Activated CD4-positive, alpha-beta T cell treated with anti-CD3 and anti-CD28 coated beads, Interleukin-2, amount 50 U/mL, for 48 hours (primary cell): ENCODE data around the gene PLEKHG1.
A peak's percentile ranks its signal among the peaks of the same experiment; 100 is the strongest.

Source experiments
- DNase-seq, 2 experiments: peaks; one replicate each; pipeline ENCODE4 v3.0.0-alpha.2; 2020

Gene PLEKHG1

DNA sequence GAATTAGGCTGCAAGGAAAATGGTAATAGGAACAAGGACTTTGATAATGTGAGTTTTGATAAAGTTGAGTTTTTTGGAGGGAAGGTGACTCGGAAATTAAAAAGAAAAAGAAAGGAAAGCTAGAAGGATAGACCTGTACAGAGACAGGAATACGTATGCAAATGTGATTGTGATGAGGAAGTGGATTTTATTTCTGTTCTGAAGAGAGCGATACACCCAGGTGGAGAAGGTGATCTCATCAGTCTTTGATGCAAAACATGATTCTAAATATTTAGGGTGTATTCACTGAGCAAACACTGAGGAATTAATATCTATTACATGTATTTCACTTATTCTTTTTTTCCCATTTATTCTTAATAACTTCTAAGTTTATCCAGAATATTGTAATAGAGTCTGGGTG, 9.2 kb upstream of the PLEKHG1 start:
- no peak for DNase-seq

DNA sequence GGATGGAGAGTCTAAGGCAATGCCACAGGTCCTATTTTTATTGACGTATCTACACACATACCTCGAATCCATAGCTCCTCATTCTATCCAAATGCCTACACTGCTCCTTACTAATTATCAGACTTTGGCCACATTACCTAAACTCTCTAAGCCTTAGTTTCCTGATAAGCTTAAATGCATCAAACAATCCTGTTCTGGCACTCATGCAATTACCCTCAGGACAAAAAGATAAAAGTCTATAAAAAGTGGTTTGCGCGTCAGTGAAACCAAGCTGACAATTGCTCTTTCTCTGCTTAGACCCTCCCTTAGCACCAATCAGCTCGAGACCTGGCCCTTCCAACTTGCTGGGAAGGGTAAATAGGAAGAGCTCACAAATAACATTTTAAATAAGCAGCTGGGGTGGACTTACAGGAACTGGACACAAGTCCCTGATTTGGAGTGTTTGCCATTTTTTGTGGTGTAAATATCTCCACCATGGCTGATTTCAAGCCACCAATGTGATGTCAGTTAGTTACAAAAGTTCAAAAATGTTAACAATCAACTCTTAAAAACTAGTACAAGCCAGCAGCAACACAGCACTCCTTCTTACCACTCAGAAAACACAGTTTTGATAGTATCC, 7.2 kb upstream of the PLEKHG1 start:
- no peak for DNase-seq

DNA sequence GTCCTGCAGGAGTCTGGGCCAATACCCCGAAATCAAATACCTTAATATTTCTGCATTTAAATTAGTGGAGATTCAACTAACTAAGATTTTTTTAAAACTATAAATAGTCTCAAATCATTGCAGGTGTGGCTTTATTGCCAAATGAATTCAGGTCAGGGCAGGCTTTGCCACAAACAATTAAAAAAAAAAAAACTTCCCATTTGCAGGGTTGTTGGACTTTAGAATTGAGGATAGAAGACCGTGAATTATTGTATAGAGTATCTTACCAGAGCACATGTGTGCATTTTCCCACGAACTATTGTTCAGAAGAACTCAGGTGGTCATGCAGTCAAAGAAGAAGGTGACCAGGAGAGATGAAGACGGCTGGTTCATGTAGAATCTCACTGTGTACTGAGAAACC, 6.6 kb upstream of the PLEKHG1 start:
- no peak for DNase-seq

DNA sequence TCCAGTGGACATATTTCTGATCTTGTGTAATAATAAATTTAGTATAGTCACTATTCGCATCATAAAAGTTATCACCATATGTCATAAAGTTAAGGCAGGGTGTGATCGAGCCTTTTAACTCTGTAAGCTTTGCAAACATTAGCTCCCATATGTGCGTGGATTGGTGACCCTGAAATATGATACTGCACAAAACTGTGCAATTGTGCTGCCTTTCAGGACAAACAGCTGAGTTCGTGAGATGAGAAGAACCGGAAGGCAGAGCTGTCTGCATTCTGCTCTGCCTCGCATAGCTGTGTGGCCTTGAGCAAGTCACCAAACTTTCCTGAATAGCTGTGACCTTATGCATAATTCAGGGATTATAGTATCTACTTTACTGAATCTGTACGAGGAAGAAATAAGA, 3.2 kb upstream of the PLEKHG1 start:
- no peak for DNase-seq

DNA sequence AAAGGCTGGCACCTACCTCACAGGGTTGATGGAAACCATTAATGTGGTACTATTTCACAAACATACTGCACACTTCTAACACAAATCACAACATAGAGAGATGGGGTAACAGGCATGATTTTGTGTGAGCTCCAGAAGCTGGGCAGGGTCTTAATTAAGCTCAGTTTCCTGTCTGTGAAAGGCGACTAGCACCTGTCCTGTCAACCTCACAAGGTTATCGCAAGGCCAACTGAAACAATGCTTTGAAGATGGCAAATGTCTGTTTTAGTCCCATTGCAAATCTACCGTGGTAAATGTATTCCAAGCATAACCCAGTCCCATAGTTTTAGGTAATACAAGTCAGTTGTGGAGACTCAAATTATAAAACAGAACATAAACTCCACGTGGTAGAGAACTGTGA, 1.3 kb upstream of the PLEKHG1 start:
- DNase-seq: no peak

DNA sequence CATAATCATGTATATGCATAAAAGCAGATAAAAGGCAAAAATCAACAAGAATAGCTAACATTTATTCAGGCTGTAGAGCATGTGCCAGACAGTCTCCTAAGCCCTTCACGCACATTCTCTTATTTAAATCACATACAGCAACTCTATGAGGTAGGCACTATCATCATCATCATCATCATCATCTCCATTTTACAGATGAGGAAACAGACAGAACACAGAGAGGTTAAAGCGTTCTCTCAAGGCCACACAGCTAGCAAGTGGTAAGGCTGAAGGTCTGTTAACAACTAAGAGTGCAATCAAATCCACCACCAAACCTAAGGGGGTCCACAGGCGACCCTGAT, 857 bp upstream of the PLEKHG1 start:
- no peak for DNase-seq

DNA sequence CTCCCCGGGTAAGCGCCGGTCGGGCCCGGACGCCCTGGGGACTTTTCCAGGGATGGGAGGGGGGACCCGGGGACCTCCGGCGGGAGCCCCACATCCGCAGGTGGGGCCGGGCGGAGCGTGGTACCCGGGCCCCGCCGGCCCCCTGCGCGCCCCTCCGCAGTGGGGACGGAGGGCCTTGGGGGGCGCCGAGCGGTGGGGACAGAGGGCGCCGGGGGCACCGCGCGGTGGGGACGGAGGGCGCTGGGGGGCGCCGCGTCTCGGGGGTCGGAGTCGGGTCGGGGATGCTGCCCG, 270 bp downstream of the PLEKHG1 start:
- no peak for DNase-seq

DNA sequence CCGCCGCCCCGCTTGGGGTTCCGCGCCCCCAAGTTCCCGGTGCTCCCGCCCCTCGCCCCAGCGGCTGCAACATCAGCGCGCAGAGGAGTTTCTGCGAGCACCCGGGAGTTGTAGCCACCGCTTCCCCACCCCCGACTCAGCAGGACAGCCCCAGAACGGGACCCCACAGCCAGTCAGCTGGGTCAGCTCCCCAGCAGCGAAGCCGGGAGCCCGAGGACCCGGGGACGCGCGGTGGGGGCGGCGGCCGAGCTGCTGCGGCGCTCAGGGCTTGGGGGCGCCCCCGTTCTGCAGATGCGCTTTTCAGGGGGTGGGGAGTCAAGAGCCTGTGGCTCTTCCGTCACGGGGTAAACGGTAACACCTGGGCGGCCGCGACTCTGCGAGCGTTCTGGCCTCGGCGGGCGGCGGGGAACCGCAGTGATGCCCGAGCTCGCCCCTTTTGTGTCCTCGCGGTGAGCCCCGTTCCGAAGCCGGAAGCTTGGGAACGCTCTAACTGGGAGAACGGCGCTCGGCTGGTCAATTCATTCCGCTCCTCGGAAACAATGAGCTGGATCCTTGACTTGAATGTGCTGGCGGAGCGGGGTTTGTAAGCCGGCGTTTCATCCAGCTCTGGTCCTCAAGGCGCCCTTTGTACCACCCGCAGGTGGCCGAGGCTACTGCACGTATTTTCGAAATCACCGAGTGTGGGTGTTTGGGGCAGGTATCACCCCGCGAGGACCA, 774 bp downstream of the PLEKHG1 start:
- peak; percentile 73 to 81 for DNase-seq

DNA sequence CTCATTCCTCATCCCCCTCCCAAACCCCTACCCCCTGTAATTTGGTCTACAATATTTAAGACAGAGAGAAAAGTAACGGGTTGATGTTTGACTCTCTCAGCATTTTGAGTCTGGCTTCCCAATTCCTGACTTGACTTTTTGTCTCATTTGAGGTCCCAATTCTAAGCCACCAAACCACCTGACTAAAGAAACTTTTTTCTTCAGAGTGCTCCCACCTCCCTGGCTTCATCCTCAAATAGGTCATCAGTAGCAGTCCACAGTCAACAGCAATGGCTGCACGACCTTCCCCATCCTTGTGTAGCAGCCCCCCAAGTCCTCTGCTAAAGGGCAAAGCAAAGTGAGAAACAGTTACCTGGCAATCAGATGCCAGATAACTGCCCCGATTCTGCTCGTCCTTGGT, 1.8 kb downstream of the PLEKHG1 start:
- DNase-seq: no peak

DNA sequence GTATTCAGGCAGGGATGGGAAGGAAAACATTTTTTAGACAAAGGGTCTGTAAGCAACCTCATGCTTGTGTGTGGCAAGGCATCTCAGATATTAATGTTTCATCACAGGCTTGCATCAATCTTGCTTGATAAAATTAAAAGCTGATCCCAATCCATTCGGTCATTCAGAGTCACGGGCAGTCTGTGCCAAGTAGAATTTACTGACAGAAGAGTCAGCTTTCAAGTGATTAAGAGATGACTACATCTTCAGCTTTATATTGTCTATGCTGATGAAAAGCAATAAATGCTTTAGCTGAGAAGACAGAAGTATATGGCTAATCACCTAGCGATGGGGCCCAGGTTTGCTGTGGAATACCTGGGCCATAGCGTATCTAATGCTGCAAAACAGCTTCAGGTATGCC, 3.5 kb downstream of the PLEKHG1 start:
- DNase-seq: no peak

DNA sequence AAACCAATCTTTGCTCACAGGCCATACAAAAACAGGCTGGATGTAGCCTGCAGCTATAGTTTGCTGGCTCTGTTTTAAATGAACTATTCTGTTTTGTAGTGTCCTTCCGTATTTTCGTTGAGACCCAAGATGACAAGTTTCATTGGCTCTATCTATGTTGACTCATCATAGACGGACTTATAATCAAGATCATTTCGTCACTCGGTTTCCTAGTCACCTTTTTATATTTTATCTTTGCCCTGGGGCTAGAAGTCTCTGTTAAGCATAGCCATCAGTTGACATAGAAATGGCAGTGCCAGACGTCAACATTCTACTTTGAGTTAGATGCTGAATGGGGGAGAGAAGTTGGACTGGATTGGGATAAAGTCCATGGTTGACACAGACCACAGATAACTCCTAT, 4.8 kb downstream of the PLEKHG1 start:
- no peak for DNase-seq

DNA sequence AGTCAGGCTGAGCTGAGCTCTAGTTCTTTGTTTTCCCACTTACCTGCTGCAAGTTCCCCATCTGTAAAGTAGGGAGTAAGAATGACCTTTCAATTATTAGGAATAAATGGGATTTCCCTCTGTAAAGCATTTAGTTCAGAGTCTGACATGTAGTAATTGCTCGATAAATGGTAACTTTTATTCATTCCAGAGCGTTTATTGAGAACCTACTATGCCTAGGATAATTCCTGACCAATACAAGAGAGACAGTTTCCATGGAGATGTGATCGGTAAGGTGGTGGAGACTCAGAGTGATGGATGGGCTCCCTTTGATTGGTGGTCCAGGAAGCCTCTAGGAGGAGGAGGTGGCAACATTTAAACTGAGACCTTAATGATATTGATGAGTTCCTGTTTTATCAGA, 5.6 kb downstream of the PLEKHG1 start:
- DNase-seq: no peak

DNA sequence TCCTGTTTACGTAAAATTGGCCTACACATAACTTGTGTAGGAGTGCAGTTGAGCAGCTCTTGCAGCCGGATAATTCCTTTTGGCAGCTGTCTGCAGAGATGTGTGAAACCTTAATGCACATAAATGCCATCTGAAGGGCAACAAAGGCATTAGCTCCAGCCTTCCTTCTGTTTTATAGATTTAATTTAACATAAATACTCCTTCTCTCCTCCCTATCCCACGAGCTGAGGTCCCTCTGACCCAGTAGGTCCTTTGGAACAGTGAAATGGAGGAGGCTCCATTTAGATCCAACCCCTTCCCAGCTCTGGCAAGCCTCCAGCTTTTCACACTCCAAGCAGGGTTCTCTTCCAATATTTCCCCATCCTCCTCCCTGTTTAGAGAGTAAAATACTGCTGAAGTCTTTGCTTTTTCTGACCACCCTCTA, 6.5 kb downstream of the PLEKHG1 start:
- DNase-seq: no peak

DNA sequence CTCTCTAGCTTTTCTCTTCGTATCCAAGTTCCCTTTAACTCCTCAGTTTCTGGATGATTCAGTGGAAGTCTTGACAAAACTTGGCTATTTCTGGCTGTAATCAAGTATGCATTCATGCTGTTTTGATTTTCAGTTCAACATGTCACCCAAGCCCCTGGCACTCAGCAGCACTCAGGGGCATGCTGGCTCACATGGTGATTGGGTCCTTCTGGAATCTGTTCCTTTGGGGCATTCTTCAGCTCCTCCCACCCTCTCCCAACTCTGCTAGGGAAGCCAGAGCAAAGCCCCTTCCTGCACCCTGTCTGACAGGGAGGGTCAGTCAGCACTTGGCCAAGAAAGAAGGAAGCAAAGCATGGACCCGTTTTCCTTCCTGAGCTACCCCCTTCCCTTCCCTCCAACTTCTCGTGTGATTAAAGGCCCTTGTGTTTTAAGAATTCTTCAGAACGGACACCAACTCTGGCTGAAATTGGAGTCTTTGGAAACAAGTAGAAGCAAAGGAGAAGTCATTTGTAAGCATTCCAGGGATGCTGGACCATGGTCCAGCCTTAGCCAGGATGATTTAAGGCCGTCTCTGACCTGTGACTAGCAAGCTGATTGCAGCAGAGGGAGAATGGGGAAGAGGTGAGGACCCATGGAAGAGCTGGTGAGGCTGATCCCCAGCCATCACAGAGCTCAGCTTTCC, 7.1 kb downstream of the PLEKHG1 start:
- DNase-seq: no peak

DNA sequence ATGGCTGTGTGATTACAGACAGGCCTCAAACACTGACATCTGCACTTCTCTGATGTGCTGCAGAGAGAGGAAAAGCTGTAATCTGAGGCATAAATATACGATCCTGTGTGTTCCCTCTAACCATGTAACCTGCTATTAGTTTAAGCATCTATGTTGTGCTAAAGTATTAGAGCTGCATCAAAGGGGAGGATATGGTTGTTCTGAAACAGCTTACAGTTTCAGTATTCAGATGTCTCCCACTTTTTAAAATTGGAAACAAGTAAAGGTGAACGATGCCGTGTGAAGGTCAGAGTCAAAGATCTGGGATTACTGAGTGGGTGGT, 7.6 kb downstream of the PLEKHG1 start:
- DNase-seq: no peak

DNA sequence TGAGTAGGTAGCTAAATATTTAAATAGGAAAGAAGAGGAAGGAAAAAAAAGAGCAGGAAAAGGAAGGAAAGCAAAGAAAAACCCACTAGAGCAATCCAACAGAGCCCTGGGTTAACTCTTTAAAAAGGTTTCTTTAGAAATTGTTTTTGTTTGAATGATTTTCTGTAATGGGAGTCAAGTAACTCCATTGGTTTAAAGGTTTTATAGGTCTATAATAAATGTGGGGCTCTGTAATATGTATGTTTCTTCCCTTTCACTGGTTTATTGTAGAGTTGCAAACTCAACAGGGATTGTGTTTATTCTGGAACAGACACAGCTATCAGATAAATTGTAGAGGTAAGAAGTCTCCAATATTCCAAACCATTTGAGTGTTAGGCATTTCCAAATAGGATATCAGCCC, 10.9 kb downstream of the PLEKHG1 start:
- no peak for DNase-seq

DNA sequence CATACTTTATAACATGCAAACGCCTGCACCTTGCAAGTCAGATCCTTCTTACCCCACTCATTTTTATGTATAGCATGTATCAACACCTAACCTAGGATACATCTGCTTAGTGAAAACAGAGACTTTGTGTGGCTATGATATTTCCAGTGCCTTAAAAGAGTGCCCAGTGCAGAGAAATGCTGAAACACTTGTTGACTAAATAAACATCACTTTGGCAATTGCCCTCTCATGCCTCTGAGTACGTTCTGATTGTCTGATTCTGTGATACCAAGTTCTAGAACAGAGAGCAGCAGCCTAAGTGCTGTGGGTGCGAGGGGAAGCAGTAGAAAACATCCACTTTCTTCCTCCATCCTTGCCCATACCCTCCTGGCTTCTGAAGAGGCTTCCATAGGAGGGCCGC, 13.6 kb downstream of the PLEKHG1 start:
- no peak for DNase-seq

DNA sequence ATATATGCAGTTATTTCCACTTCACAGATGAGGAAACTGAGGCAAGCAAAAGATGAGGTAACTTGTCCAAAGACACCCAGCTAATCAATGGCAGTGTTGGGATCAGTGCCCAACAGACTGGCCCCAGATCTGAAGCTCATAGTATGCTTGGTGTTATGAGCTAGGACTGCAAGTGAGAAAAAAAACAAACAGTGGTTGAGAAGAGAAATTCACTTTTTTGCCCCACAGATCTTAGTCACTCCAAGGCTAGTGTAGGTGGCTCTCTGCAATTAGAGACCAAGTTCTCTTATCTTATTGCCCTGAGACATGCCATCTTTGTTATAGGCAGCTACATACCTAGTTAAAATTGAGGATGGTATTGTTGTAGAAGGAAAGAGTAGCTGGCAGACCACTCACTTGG, 16.3 kb downstream of the PLEKHG1 start:
- DNase-seq: no peak

DNA sequence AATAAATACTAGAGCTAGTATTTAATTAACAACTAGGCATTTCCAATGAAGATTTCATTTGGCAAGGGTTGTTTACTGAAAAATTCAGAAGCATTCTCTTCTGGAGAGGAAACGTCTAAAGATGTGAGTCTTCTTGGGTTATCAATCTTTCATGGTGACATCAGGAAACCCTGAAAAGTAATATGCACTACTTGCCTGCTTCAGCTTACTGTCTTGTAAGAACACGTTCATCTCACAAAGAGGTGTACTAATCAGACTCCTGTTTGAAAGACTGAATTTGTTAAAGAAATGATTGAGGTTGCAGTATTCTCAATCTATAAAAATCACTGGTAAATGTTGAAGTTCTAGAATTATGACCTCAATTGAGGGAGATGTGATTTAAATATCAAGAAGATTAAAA, 16.9 kb downstream of the PLEKHG1 start:
- DNase-seq: no peak

DNA sequence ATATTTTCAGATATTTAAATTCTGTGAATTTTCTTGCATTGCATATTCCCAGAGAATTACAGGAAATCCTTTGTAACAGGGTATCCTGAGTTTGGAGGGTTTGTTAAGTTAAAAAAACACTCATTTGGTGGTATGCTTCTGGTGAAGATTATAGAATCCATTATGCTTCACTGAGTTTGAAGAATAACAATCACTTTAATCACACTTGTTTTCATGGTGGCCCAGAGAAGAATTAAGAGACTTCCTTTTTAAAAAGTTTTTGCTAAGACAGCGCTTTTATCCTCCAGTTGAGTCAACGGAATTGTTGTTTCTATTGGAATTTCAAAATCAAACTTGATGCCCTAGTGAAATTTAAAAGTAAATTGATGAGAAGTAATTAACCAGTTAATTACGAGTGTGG, 17.4 kb downstream of the PLEKHG1 start:
- no peak for DNase-seq

DNA sequence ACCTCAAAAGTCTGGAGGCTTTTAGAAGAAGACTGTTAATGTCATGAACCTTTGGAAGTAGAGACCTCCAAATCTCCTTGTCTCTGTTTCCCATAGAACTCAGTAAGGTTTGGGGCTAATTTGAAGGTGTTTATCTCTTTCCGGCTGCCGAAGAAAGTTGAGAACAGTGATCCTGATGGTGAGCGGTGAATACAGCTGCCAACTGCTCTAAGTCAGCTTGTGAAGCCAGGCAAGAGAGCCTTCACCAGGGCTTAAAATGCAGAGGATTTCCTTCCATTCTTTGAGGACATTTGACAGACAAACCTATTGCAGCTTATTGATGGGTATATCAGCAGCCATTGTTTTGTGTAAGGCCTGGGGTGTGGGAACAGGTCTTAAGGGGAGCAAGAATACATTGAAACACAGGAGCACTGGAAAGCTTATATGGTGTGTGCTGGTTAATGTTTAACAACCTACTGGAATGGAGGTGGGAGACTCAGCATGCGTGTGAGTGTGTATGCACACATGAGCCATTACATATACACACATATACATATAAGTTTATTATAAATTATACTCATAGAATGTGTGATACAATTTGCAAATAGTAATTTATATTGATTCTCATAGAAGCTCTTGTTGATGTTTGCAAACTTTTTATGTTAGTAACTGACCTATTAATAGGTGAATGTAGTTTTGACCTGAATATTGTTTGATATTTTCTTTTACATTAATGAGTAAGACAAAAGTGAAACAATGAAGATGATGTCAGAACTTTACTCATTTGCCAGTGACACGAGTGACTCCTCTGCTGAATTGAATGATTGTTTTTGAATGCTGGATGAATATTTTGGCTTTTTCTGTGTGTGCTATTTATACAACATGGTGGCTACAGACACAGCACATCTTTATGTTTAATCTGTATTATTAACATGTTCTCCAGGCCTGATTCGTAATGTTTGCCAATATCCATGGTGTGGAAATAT, 18.1 kb downstream of the PLEKHG1 start:
- DNase-seq: no peak

DNA sequence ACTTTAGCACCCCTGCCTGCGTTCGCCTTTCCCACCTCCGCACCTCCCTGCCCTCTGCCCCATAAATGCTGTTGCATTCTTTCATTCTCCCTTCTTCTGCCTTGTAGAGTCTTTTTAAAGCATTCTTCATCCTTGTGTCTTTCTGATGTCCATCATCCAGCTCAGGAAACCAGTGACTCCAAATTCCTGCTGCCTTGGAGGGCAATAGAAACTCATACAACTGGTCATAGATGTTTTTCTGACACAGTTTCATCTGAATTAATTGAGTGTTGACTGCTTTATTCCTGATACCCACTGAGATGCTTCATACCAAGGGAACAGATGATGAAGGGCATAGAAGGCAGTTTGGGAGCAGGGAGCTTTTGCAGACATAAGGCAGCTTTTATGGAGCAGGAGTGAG, 19.6 kb downstream of the PLEKHG1 start:
- no peak for DNase-seq

DNA sequence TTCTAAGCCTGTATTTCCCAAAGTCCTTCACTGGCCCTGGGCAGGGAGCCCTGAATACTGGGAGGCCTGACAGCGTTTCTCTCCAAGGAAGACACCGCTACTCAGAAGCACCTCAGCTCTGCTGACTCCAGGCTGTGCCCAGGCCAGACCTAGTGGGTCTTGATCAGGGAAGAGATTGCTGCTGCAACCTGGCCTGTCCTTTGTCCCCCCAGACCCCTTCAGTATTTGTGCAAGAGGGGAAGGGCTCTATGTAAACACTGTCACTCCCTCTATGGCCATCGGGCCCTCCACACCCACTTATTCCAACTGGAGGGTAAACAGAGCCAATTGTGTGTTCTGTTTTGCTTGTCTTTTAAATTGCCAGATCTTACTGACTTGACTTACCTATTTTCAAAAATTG, 20.6 kb downstream of the PLEKHG1 start:
- no peak for DNase-seq

DNA sequence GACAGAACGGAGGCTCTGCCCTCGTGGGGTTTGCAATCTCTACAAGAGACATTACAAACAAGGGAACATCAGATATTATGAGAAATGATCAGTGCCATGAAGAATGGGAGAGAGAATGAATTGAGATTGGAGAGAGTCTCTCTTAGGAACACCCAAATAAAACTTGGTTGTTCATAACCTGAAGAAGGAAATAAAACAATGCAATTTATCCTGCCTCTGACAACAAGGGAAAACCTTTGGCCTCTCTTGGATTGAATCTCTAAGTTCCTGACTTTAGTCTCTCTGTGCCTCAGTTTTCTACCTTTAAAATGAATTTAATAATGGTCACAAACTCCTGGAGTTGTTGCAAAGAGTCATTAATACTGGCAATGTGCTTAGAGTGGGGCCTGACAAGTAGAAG, 21.1 kb downstream of the PLEKHG1 start:
- no peak for DNase-seq
